T-helper 9 cell (primary cell): ENCODE data around the gene PFAS.
"Not testable (repeated sequence)": the region's sequence is repeated elsewhere in the genome, so short reads cannot be mapped to it uniquely, and the experiment has no call there.

Source experiments
- DNase-seq: peaks from one replicate; pipeline ENCODE4 v3.0.0-alpha.2; 2020
- total RNA-seq, 2 donors: gene quantifications; one replicate each; lab custom pipeline; 2026; lab: John Stamatoyannopoulos, UW

PFAS gene
- total RNA-seq: 24.4 to 47.1 reads per million in 2 donors

GRCh38 chr17:8248751-8249607 lies at the start of gene PFAS:
PFAS (plus strand) TSS chr17:8249289; CDS start chr17:8253938, 4,649 bp downstream.
- DNase-seq: peak; percentile 98

GRCh38 chr17:8204761-8205555 lies 44.1 kb upstream of the PFAS start:
- DNase-seq: no peak

- no peak for DNase-seq
Measured at GRCh38 chr17:8206536-8206935, 42.6 kb upstream of the PFAS start.

GRCh38 chr17:8209907-8210760 lies 39.0 kb upstream of the PFAS start, which contains the start of gene AURKB:
AURKB (minus strand) TSS chr17:8210575; CDS start chr17:8210224, 351 bp downstream.
- DNase-seq: peak; percentile 92

GRCh38 chr17:8210761-8211458 lies 38.2 kb upstream of the PFAS start:
- DNase-seq: no peak

GRCh38 chr17:8212312-8213180 lies 36.5 kb upstream of the PFAS start:
- no peak for DNase-seq

GRCh38 chr17:8214000-8214399 lies 35.1 kb upstream of the PFAS start:
- not testable (repeated sequence) for DNase-seq

GRCh38 chr17:8220783-8221662 lies 28.1 kb upstream of the PFAS start:
- DNase-seq: peak; percentile 78

- DNase-seq: peak; percentile 85
Measured at GRCh38 chr17:8221663-8222379, 27.3 kb upstream of the PFAS start.

GRCh38 chr17:8222380-8222629 lies 26.8 kb upstream of the PFAS start:
- DNase-seq: no peak

GRCh38 chr17:8222630-8223355 lies 26.3 kb upstream of the PFAS start:
- DNase-seq: peak; percentile 80

GRCh38 chr17:8223356-8224126 lies 25.5 kb upstream of the PFAS start:
- DNase-seq: peak; percentile 31

GRCh38 chr17:8224891-8225812 lies 23.9 kb upstream of the PFAS start:
- DNase-seq: no peak

- peak; percentile 50 for DNase-seq
Measured at GRCh38 chr17:8225813-8226535, 23.1 kb upstream of the PFAS start.

- DNase-seq: no peak
Measured at GRCh38 chr17:8226536-8227237, 22.4 kb upstream of the PFAS start.

GRCh38 chr17:8227238-8227581 lies 21.9 kb upstream of the PFAS start:
- DNase-seq: no peak
